NCI-H526 treated with DMSO at 0.1 percent for 48 hours (cell line): ENCODE data around the gene PON3.
"Not testable (repeated sequence)": the region's sequence is repeated elsewhere in the genome, so short reads cannot be mapped to it uniquely, and the experiment has no call there.

Source experiments
- DNase-seq: peaks from one replicate; lab custom pipeline; 2025; lab: John Stamatoyannopoulos, UW

PON3 gene

GRCh38 chr7:95411666-95412065 lies 15.5 kb upstream of the PON3 start:
- no peak for DNase-seq

DNA sequence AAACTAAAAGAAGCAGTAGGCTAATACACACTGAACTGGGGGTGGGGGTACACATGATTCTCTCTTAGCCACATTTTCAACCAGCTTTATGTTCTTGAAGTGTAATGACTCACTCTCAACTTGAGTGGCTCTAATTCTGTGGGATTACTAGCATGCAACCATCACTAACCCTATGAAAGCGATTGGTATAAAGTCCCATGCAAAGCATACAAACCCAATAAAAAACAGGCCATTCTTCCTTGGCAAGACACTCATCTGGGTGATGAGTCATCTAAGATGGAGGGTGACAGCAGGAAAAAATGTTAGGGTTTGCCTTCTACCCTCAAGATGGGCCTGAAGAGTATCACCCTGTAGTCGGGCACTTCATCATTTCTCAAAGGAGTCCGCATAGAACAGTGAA lies 14.9 kb upstream of the PON3 start:
- DNase-seq, result no peak

GRCh38 chr7:95407751-95408150 lies 11.6 kb upstream of the PON3 start:
- DNase-seq, result no peak

DNA sequence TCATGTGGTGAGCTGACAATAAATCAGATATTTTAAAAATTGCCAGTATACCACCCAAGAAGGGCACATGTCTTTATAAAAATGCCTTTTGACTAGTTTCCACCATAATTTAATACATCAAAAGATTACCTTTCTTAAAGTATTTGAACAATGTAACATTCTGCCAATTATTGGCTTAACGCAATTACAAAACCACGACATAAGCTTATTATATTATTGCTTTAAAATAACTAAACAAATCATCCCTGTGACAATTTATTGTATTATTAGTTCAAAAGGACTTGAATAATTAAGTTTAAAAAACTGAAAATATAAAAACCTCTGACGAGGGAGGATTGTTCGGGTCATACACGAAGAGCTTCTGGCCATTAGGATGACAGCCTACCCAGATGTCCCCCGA lies 9.6 kb upstream of the PON3 start:
- no peak for DNase-seq

DNA sequence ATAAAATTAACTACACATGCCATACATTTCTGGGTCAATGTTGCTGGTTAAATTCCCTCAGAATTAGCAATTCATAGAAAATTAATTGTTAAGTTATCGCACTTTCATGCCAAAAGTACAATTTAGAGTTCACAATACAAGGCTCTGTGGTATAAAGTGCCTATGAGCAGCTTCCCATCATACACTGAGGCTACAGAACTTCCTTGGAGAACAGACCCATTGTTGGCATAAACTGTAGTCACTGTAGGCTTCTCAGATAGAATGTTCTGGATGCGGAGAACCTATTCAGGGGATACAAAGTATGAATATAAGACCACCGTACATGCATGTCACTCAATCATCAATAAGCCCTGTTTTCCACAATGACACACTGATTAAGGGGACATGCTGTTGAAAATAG lies 9.0 kb upstream of the PON3 start:
- DNase-seq, result no peak

DNA sequence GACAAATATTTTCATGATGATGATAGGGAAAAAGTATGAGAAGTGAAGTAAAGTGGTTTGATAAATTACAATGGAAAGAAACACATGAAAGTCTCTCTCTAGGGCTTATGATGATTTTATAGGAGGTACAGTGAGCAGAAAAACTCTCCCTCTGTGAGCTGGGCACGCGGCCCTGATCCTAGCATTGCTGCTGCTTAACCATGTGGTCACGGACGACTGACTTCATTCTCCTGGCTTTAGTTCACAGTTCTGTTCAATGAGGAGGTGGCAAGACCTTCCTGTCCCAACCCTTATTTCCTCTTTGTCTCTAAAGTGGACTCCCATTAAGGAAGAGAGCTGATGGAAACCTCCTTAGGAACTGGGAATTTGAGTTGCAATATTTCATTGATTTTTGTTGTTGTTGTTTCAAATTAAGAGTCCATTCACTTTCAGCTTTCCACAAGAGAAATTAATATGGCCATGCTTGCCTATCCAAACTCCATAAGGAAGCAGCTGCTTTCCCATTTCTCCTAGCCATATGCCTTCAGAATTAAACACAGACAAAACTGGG lies 8.2 kb upstream of the PON3 start:
- no peak for DNase-seq

DNA sequence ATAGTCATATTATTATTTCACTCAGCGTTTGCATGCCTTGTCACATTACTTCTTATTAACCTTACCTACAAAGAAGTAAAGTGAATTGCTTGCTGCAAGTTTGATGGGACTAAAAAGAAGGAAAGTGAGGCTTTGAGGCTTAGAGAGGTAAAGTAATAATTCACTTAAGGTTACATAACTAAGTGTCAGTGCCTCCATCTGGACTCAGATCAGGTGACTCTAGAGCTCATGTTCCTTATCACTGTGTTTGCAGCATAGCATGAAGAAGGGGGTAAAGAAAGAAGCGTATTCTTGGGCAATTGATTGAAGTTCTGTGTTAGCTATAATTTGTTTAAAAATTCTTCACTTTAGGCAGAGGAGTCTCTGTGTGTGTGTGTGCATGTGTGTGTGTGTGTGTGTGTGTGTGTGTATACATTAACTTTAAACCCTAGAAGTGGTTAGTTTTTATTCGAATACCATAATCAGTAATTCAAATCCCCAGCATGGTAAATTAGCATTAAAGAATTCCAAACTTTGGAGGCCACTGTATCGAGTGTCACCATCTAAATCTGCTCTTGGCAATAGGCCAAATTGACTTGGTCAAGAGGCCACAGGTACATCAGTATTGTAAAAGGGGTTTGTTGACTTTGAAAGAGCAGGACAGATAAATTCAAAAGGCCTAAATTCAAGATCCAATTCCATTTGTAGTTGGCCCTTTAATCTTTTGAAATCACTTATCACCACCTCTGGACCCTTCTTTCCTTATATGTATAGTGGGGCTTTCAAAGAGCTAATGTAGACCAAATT lies 2.2 kb upstream of the PON3 start:
- no peak for DNase-seq

DNA sequence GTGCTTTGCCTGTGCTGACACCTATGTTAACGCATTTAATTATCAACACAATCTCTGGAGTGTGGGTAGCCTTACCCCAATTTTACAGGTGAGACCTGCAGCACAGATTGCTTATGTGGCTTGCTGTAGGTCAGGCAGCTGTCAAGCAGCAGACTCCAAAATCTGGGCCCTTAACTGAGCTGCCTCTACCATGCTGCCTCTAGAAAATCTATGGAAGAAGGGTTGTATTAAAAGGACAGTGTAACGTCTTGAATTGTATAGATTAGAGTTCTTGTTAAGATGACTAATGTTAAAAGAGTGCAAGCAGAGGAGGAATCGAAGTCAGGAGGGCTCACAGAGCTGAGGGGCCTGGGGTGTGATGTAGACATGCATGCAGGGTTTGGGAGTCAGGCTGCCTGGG lies 1.2 kb upstream of the PON3 start:
- DNase-seq, result no peak

- DNase-seq, result no peak
These were observed 430 bp downstream of the PON3 start for GRCh38 chr7:95395755-95396135.

GRCh38 chr7:95394370-95394769 lies 1.8 kb downstream of the PON3 start:
- DNase-seq, result no peak

GRCh38 chr7:95391761-95392160 lies 4.4 kb downstream of the PON3 start:
- no peak for DNase-seq

DNA sequence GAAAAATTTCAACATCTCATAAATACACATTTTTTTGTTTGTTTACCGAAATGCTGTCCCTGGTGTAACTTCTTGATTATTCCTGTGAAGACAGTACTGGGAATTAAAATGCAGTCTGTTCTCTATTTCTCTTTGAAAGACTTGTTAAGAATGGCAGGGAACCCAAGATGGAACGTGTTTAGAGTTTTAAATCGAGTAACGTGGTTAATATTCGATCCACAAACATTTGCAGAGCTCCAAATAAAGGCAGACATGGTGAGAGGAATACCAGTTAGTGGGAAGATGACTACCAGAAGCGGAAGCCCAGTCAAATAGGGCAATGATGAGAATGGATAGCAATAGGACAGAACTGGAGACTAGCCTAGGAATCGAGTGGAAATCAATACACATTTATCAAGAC lies 6.7 kb downstream of the PON3 start:
- no peak for DNase-seq

GRCh38 chr7:95379457-95379856 lies 16.7 kb downstream of the PON3 start:
- not testable (repeated sequence) for DNase-seq

- no peak for DNase-seq
These were observed 19.4 kb downstream of the PON3 start for GRCh38 chr7:95376632-95377400.

DNA sequence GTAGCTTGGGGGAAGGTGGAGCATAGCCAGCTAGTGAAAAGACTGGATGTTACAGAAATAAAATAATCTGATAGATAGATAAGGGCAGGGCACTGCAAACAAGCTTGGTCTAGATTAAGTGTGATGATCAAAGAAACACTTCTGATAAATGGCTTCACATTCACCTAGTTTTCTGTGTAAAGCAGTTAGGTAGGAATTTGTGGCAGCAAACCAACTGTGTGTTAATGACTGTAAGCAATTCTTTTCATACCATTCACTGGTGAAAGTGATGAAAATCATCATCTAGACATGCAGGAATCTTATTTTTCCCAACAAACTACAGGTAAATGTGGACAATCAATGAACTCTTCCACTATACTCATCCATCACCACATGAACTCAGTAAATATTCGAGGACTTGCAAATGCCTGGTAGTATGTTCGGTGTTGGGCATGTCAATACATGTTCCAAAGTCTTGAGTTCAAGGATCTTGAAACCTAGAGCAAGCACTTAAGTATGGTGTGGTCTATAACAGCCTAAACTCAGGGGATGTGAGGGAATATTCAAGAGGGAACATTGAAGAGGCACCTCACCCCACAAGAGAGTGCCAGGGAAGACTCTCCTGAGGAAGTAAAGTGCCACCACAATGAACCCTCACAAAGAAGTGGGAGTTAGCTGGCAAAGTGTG lies 20.5 kb downstream of the PON3 start:
- DNase-seq, result no peak

DNA sequence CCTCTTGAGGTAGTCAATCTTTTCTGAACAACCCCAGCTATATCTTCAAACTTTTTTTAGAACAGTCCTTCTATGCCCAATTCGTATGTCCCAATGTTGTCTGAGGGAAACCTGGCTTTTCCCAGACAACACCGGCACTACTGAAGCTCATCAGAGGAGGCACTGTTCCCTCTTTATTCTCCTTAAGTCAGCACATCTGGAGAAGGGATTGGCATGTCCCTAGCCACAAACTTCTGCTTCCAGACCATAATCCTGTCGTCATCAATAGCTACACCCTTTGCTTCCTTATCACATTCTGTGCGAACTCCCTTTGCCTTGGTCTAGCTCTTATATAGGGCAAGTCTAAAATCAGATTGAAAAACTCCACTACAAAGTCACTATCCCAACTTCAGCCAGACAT lies 22.9 kb downstream of the PON3 start:
- DNase-seq, result no peak

GRCh38 chr7:95368235-95368634 lies 27.9 kb downstream of the PON3 start:
- DNase-seq, result no peak

DNA sequence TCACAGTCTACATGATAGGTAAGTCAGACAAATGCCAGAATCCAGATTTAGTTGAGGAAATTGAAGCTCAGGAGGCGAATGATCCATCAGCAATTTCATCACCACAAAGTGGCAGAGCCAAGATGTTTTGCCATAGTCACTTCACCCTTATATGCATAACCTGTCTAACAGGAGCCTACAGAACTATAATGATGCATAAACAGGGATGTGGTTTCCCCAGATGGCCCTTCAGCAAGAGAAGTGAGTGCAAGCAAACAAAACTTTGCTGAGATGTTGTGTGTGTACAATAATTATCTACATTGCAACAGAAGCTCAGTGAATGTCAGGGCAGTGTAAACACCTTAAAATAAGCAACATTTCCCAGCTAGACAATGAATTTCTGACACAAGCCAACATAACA lies 28.6 kb downstream of the PON3 start:
- peak; percentile 14 for DNase-seq

GRCh38 chr7:95365151-95365550 lies 31.0 kb downstream of the PON3 start:
- DNase-seq, result no peak

DNA sequence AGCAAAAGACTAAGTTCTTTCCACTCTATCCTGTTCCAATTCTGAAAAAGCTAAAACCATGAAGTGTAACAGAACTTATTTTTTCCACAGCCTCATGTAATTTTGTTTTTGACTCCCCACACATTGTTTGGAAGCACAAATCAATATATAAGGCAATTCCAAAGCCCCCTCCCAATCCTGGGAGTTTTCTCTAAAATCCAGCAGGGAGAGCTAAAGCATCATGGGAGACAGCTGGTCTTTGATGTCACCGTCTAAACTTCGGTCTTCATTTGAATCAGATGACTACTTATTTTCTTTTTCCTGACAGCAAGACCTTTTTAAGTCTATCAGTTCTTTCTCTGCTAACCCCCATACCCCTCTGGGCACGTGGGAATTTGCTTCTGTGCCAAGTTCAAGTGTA lies 38.6 kb downstream of the PON3 start:
- DNase-seq, result no peak

DNA sequence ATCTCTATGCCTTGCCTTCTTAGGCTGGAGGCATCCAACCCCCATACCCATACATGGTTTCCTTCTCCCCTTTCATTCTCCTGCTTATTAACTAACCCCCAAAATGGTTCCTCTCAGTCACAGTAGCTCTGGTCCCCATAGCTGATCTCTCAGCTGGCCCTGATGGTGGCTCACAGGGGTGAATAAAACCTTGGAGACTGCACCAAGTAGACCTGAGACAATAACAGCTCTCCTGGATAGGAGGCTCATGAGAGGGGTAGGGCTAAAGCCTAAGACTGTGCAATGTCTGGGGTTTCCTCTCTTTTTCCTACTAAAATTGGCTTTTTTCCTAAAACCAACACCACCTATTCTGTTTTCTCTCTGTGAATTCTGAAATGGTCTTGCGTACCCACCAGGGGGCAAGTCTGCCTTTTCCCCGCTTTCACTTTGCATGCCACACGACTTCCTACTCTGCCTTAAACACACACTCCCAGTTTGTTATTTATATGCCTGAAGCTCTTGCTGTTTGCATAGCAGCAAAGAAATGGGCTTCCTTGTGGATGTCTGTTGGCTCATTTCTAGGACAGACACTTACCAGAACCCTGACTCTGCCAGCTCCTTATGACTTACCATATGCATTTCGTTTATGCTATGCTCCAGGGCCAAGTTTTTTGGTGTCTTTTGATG lies 53.4 kb downstream of the PON3 start:
- no peak for DNase-seq

GRCh38 chr7:95342029-95342428 lies 54.1 kb downstream of the PON3 start:
- DNase-seq, result no peak
